Stimulated activated memory B cell treated with anti-CD40 and anti-IgM and Interleukin-4, amounts not matched to agents 10 μg/mL and 1 μg/mL and 100 μg/mL, for 72 hours (primary cell): ENCODE results near the gene CD69.
"Not testable (repeated sequence)": the region's sequence is repeated elsewhere in the genome, so short reads cannot be mapped to it uniquely, and the experiment has no call there.

Source experiments
- ATAC-seq: fragments of 150-1000 bp; cut with Tn5 transposase; 2 replicates; pipeline ENCODE4 v1.10.0; 2021
- H3K27ac Mint-ChIP-seq: one replicate; pipeline ENCODE4 v1.8.0; 2022; ENCODE audit warnings: mild to moderate bottlenecking, mixed read lengths
- H3K27me3 Mint-ChIP-seq: one replicate; pipeline ENCODE4 v1.8.0; 2022; ENCODE audit warnings: mixed read lengths
- H3K36me3 Mint-ChIP-seq: one replicate; pipeline ENCODE4 v1.8.0; 2022; ENCODE audit warnings: mixed read lengths
- H3K4me1 Mint-ChIP-seq: one replicate; pipeline ENCODE4 v1.8.0; 2022; ENCODE audit warnings: mixed read lengths
- H3K4me3 Mint-ChIP-seq: one replicate; pipeline ENCODE4 v1.8.0; 2022; ENCODE audit warnings: mild to moderate bottlenecking, moderate library complexity, mixed read lengths
- H3K9me3 Mint-ChIP-seq: one replicate; pipeline ENCODE4 v1.8.0; 2022; ENCODE audit warnings: mixed read lengths

The CD69 gene

GRCh38 chr12:9741726-9742125 is 19.0 kb downstream of the CD69 start:
- no peaks in the 10 kb centered on the region for H3K27me3 Mint-ChIP-seq
- H3K27ac Mint-ChIP-seq: peak overlapping the region; percentile 89
- H3K36me3 Mint-ChIP-seq: peaks cover 12% of the 10 kb centered on the region
- H3K9me3 Mint-ChIP-seq: peaks cover 4% of the 10 kb centered on the region
- ATAC-seq: peak; percentile 90
- peaks cover 65% of the 10 kb centered on the region for H3K4me1 Mint-ChIP-seq
- peak overlapping the region; percentile 75 for H3K4me3 Mint-ChIP-seq

GRCh38 chr12:9740106-9740750 is 20.5 kb downstream of the CD69 start:
- peak; percentile 80 for ATAC-seq
- Mint-ChIP-seq H3K4me1 (peaks cover 79% of the 10 kb centered on the region), H3K9me3 (peaks cover 4% of the 10 kb centered on the region), H3K4me3 (peak overlapping the region; percentile 76), H3K36me3 (peaks cover 12% of the 10 kb centered on the region), H3K27ac (peak overlapping the region; percentile 91), H3K27me3 (no peaks in the 10 kb centered on the region)

GRCh38 chr12:9739404-9740105 is 21.1 kb downstream of the CD69 start:
- not testable (repeated sequence) for H3K27me3 Mint-ChIP-seq, H3K9me3 Mint-ChIP-seq, ATAC-seq
- Mint-ChIP-seq H3K4me3 (peak overlapping the region; percentile 76), H3K36me3 (peaks cover 12% of the 10 kb centered on the region), H3K27ac (peak overlapping the region; percentile 91), H3K4me1 (peaks cover 77% of the 10 kb centered on the region)

GRCh38 chr12:9738905-9739304 is 21.8 kb downstream of the CD69 start:
- H3K27me3 Mint-ChIP-seq, H3K9me3 Mint-ChIP-seq, ATAC-seq: not testable (repeated sequence)
- H3K36me3 Mint-ChIP-seq: peaks cover 12% of the 10 kb centered on the region
- H3K27ac Mint-ChIP-seq: peak overlapping the region; percentile 91
- H3K4me1 Mint-ChIP-seq: peaks cover 74% of the 10 kb centered on the region
- H3K4me3 Mint-ChIP-seq: peak overlapping the region; percentile 38

- Mint-ChIP-seq H3K4me1 (peaks cover 57% of the 10 kb centered on the region), H3K4me3 (peak overlapping the region; percentile 63), H3K27ac (peak overlapping the region; percentile 91), H3K36me3 (peaks cover 12% of the 10 kb centered on the region), H3K27me3 (no peaks in the 10 kb centered on the region), H3K9me3 (peaks cover 4% of the 10 kb centered on the region)
- peak; percentile 58 for ATAC-seq
These were observed 23.6 kb downstream of the CD69 start for GRCh38 chr12:9736936-9737705.

GRCh38 chr12:9735601-9736000 is 25.1 kb downstream of the CD69 start:
- Mint-ChIP-seq H3K9me3 (peaks cover 4% of the 10 kb centered on the region), H3K27ac (peak overlapping the region; percentile 91)

GRCh38 chr12:9732921-9733461 is 27.7 kb downstream of the CD69 start, which contains the start of gene CLECL1:
Gene CLECL1 (minus strand): TSS chr12:9733097.
- Mint-ChIP-seq H3K4me3 (peak within 1 kb of the TSS; percentile 94), H3K4me1 (peaks cover 28% of the 10 kb centered on the region), H3K27ac (peak within 1 kb of the TSS; percentile 81), H3K9me3 (no peaks in the 10 kb centered on the region), H3K27me3 (no peaks in the 10 kb centered on the region), H3K36me3 (peaks cover 28% of the 10 kb centered on the region)
- ATAC-seq: peak; percentile 75

More at GRCh38 chr12:9735601-9736000, 25.1 kb downstream of the CD69 start:
- Mint-ChIP-seq H3K36me3 (peaks cover 23% of the 10 kb centered on the region), H3K27me3 (no peaks in the 10 kb centered on the region), H3K4me1 (peaks cover 46% of the 10 kb centered on the region), H3K4me3 (no peak overlapping the region)
- ATAC-seq: no peak

GRCh38 chr12:9731797-9732196 is 28.9 kb downstream of the CD69 start:
- H3K36me3 Mint-ChIP-seq: peaks cover 36% of the 10 kb centered on the region
- peak; percentile 66 for ATAC-seq
- H3K27ac Mint-ChIP-seq: peak overlapping the region; percentile 81
- peaks cover 20% of the 10 kb centered on the region for H3K4me1 Mint-ChIP-seq
- no peaks in the 10 kb centered on the region for H3K9me3 Mint-ChIP-seq
- no peaks in the 10 kb centered on the region for H3K27me3 Mint-ChIP-seq
- H3K4me3 Mint-ChIP-seq: peak overlapping the region; percentile 94

GRCh38 chr12:9731393-9731792 is 29.3 kb downstream of the CD69 start:
- Mint-ChIP-seq H3K27me3 (no peaks in the 10 kb centered on the region), H3K27ac (peak overlapping the region; percentile 81)

GRCh38 chr12:9730591-9730990 is 30.1 kb downstream of the CD69 start:
- Mint-ChIP-seq H3K27ac (peak overlapping the region; percentile 81), H3K36me3 (peaks cover 41% of the 10 kb centered on the region), H3K9me3 (no peaks in the 10 kb centered on the region), H3K4me3 (peak overlapping the region; percentile 94), H3K27me3 (no peaks in the 10 kb centered on the region), H3K4me1 (peaks cover 17% of the 10 kb centered on the region)
- peak; percentile 57 for ATAC-seq

More at GRCh38 chr12:9731393-9731792, 29.3 kb downstream of the CD69 start:
- H3K9me3 Mint-ChIP-seq: no peaks in the 10 kb centered on the region
- H3K36me3 Mint-ChIP-seq: peaks cover 37% of the 10 kb centered on the region
- peak; percentile 24 for ATAC-seq
- H3K4me3 Mint-ChIP-seq: peak overlapping the region; percentile 94
- peaks cover 17% of the 10 kb centered on the region for H3K4me1 Mint-ChIP-seq

GRCh38 chr12:9730011-9730410 is 30.7 kb downstream of the CD69 start:
- Mint-ChIP-seq H3K4me3 (peak overlapping the region; percentile 94), H3K27ac (peak overlapping the region; percentile 81), H3K9me3 (no peaks in the 10 kb centered on the region), H3K36me3 (peaks cover 41% of the 10 kb centered on the region), H3K27me3 (no peaks in the 10 kb centered on the region), H3K4me1 (peaks cover 13% of the 10 kb centered on the region)
- ATAC-seq: peak; percentile 47

- ATAC-seq: no peak
- peak overlapping the region; percentile 94 for H3K4me3 Mint-ChIP-seq
- peaks cover 45% of the 10 kb centered on the region for H3K36me3 Mint-ChIP-seq
- no peaks in the 10 kb centered on the region for H3K9me3 Mint-ChIP-seq
- H3K4me1 Mint-ChIP-seq: peaks cover 15% of the 10 kb centered on the region
- no peaks in the 10 kb centered on the region for H3K27me3 Mint-ChIP-seq
- H3K27ac Mint-ChIP-seq: peak overlapping the region; percentile 81
These were observed 31.6 kb downstream of the CD69 start for GRCh38 chr12:9729082-9729481.

- H3K9me3 Mint-ChIP-seq: no peaks in the 10 kb centered on the region
- no peaks in the 10 kb centered on the region for H3K27me3 Mint-ChIP-seq
- H3K36me3 Mint-ChIP-seq: peaks cover 56% of the 10 kb centered on the region
- H3K4me3 Mint-ChIP-seq: peak overlapping the region; percentile 75
- no peak for ATAC-seq
- peak overlapping the region; percentile 81 for H3K27ac Mint-ChIP-seq
- peaks cover 27% of the 10 kb centered on the region for H3K4me1 Mint-ChIP-seq
These were observed 32.9 kb downstream of the CD69 start for GRCh38 chr12:9727813-9728212.

- no peaks in the 10 kb centered on the region for H3K9me3 Mint-ChIP-seq
- H3K27ac Mint-ChIP-seq: peak overlapping the region; percentile 81
- ATAC-seq: no peak
- peak overlapping the region; percentile 82 for H3K4me3 Mint-ChIP-seq
- H3K27me3 Mint-ChIP-seq: no peaks in the 10 kb centered on the region
- H3K4me1 Mint-ChIP-seq: peaks cover 49% of the 10 kb centered on the region
- peaks cover 65% of the 10 kb centered on the region for H3K36me3 Mint-ChIP-seq
These were observed 35.4 kb downstream of the CD69 start for GRCh38 chr12:9725213-9725870.
